Vagina (tissue), 2 donors: Measurements from ENCODE around the gene MMP12.

Experiments
- CTCF ChIP-seq, 3 experiments: fragments of 450-650 bp in 2 of 3; fragments of 200-600 bp in 1 of 3; sonication (generic) in 1 of 3; IDR thresholded peaks; one replicate each; pipeline ENCODE4 v1.5.1; 2017 to 2019; ENCODE audit warnings: antibody characterized with exemption in 3 of 3, mild to moderate bottlenecking in 2 of 3, moderate library complexity in 2 of 3
- POLR2A ChIP-seq, 2 donors: fragments of 450-650 bp; IDR thresholded peaks; one replicate each; pipeline ENCODE4 v1.6.1; 2017; ENCODE audit warnings: antibody characterized with exemption in 2 of 2, mild to moderate bottlenecking in 2 of 2, moderate library complexity in 2 of 2
- POLR2AphosphoS5 ChIP-seq, 2 donors: sonication (generic); formaldehyde crosslinking; IDR thresholded peaks; one replicate each; pipeline ENCODE4 v1.9.0; 2017; ENCODE audit warnings: antibody characterized with exemption in 2 of 2, mild to moderate bottlenecking in 2 of 2, low read depth in 1 of 2; ENCODE audit not compliant: insufficient read depth in 1 of 2

GRCh38 chr11:102842930-102843329, 31.9 kb downstream of the MMP12 start:
- TF ChIP-seq POLR2AphosphoS5 (IDR thresholded peaks at IDR 0.05; ENCODE audit: insufficient read depth in 1 of 2, low read depth in 1 of 2) (no peak), CTCF (IDR thresholded peaks at IDR 0.05) (no peak), POLR2A (IDR thresholded peaks at IDR 0.05) (no peak)
